Measurements from ENCODE around the gene FNBP1L. TPM values are rescaled to one million over a fixed set of nuclear protein-coding genes. Genes with fewer than 3 reads are reported as not detected.
A peak's percentile ranks its signal among the peaks of the same experiment; 100 is the strongest.

The FNBP1L gene
- total RNA-seq, 1 donor from 2014 or later: 107 TPM

DNA sequence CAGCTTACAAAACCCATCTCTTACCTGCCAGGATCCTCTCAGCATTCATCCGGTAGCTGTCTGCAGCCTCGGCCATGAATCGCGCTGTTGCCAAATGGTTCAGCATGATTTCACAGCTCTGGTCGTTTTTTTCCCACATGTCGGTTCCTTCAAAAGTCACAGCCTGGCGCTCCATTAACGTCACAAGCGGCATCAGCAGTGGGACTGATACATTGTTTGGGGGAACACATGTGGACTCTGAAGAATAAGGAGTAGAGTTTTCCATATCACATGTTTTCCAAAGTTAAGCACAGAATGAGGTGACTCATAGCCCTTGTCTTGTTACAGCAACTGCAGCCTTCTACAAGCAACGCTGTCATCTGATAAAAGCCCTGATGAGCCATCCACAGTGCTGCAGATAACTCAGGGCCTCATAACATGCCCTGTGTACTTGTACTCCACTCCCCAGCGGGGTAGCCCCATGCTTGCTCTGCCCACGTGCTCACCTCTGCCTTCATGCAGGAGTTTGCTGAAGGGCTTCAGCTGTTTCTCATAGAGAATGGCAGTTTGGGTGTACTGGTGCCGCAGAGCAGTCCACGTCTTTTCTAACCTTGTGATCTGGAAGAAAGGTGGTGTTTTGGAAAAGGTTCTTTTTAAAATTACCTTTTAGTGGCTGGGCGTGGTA lies 119.5 kb downstream of the FNBP1L start:
- peaks cover 31% of the 10 kb centered on the region for H3K4me1 Mint-ChIP-seq (ENCODE audit: unreplicated experiment)

DNA sequence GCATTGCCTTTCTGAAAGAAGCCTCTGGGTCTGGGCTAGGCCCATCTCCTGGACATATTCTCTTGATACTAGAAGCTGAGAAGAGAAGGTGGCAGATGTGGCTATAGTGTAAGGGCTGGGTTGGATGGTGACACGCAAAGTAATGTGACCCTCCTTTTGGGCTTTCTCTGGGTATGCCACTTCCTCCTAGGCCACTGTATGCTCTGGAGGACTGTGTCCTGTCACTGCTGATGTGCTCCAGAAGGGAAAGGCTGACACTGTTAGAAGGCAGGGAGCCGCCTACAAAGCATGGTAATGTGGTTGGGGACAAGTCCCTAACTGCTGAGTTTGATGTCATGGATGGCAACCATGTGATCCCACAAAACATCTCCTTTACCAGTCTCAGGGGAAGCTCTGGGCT lies 121.6 kb downstream of the FNBP1L start:
- no peak for DNase-seq (ENCODE audit: low spot score)
- Mint-ChIP-seq H3K4me3 (ENCODE audit: unreplicated experiment) (no peak overlapping the region), H3K4me1 (ENCODE audit: unreplicated experiment) (peaks cover 39% of the 10 kb centered on the region), H3K27ac (ENCODE audit: unreplicated experiment) (no peak overlapping the region), H3K36me3 (ENCODE audit: low read depth, unreplicated experiment) (peaks cover 41% of the 10 kb centered on the region), H3K9me3 (ENCODE audit: unreplicated experiment) (no peaks in the 10 kb centered on the region), H3K27me3 (ENCODE audit: unreplicated experiment) (peaks cover 15% of the 10 kb centered on the region)
- TF ChIP-seq, protein P1, sequence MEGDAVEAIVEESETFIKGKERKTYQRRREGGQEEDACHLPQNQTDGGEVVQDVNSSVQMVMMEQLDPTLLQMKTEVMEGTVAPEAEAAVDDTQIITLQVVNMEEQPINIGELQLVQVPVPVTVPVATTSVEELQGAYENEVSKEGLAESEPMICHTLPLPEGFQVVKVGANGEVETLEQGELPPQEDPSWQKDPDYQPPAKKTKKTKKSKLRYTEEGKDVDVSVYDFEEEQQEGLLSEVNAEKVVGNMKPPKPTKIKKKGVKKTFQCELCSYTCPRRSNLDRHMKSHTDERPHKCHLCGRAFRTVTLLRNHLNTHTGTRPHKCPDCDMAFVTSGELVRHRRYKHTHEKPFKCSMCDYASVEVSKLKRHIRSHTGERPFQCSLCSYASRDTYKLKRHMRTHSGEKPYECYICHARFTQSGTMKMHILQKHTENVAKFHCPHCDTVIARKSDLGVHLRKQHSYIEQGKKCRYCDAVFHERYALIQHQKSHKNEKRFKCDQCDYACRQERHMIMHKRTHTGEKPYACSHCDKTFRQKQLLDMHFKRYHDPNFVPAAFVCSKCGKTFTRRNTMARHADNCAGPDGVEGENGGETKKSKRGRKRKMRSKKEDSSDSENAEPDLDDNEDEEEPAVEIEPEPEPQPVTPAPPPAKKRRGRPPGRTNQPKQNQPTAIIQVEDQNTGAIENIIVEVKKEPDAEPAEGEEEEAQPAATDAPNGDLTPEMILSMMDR (IDR thresholded peaks at IDR 0.05; ENCODE audit: unreplicated experiment): no peak

More for the DNA sequence above, 119.5 kb downstream of the FNBP1L start:
- peak overlapping the region; percentile 85 for H3K27ac Mint-ChIP-seq (ENCODE audit: unreplicated experiment)
- TF ChIP-seq, protein P1 (IDR thresholded peaks at IDR 0.05; ENCODE audit: unreplicated experiment): no peak
- no peak for DNase-seq (ENCODE audit: low spot score)
- H3K9me3 Mint-ChIP-seq (ENCODE audit: unreplicated experiment): no peaks in the 10 kb centered on the region
- H3K27me3 Mint-ChIP-seq (ENCODE audit: unreplicated experiment): peaks cover 19% of the 10 kb centered on the region
- H3K4me3 Mint-ChIP-seq (ENCODE audit: unreplicated experiment): peak overlapping the region; percentile 16
- H3K36me3 Mint-ChIP-seq (ENCODE audit: low read depth, unreplicated experiment): peaks cover 25% of the 10 kb centered on the region

DNA sequence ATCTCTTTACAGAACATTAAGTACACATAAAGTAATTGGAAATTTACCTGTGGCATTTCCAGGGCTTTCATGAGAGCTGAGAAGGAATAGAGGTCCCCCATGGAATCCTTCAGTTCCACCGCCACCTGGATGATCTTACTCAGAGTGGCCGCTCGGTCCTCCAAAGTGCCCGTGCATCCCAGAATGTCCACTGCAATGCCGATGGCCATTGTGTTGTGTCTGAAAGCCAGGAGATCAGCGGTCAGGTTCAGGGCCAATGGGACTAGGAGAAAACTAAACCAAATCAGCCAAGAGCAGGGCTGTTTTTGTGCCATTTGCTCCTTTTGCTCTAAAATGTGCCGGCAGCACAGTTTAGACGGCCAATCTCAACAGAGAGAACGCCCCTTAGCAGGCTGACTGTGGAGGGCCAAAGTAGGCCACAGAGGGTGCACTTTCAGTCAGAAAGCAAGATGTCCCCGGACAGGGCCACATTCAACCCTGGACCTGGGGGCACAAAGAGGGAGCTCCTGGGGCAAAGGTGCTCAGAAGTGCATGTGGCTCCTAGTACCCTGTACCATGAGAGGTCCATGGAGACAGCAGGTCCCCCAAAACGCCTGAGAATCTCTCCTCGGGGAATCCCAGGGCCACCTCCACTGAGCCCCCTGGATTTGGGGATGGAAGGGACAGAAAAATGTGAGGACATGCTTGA lies 123.8 kb downstream of the FNBP1L start:
- H3K27ac Mint-ChIP-seq (ENCODE audit: unreplicated experiment): peak overlapping the region; percentile 97
- peaks cover 39% of the 10 kb centered on the region for H3K36me3 Mint-ChIP-seq (ENCODE audit: low read depth, unreplicated experiment)
- DNase-seq (ENCODE audit: low spot score): no peak
- H3K4me3 Mint-ChIP-seq (ENCODE audit: unreplicated experiment): peak overlapping the region; percentile 75
- no peaks in the 10 kb centered on the region for H3K9me3 Mint-ChIP-seq (ENCODE audit: unreplicated experiment)
- peaks cover 30% of the 10 kb centered on the region for H3K4me1 Mint-ChIP-seq (ENCODE audit: unreplicated experiment)
- H3K27me3 Mint-ChIP-seq (ENCODE audit: unreplicated experiment): peaks cover 3% of the 10 kb centered on the region
- TF ChIP-seq, protein P1 (IDR thresholded peaks at IDR 0.05; ENCODE audit: unreplicated experiment): no peak

DNA sequence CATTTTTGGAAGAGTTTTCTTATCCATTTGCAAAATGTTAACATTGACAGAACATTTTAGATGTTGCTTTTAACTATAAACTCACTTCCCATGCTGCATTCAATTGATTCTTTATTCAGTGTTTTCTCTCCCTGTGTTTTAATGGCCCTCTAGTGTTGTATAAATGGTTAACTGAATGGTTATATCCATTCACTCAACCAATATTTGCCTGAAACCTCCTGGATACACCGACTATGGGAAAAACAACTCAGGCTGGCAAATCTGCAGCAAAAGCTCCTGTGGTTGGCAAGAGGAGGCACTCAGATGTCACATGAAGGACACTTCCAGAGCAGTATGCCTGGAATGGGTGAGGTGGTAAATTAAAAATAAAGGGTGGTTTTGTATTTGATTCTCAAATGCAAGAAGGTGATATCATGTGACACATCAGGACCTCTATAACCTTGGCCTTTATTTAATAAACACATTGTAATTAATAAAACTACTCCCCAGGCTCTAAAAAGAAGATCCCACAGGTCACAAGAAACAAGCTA lies 126.1 kb downstream of the FNBP1L start:
- Mint-ChIP-seq H3K9me3 (ENCODE audit: unreplicated experiment) (no peaks in the 10 kb centered on the region), H3K27me3 (ENCODE audit: unreplicated experiment) (peaks cover 12% of the 10 kb centered on the region), H3K4me3 (ENCODE audit: unreplicated experiment) (peak overlapping the region; percentile 24), H3K27ac (ENCODE audit: unreplicated experiment) (peak overlapping the region; percentile 10), H3K4me1 (ENCODE audit: unreplicated experiment) (peaks cover 19% of the 10 kb centered on the region), H3K36me3 (ENCODE audit: low read depth, unreplicated experiment) (peaks cover 34% of the 10 kb centered on the region)
- TF ChIP-seq, protein P1 (IDR thresholded peaks at IDR 0.05; ENCODE audit: unreplicated experiment): no peak
- no peak for DNase-seq (ENCODE audit: low spot score)

DNA sequence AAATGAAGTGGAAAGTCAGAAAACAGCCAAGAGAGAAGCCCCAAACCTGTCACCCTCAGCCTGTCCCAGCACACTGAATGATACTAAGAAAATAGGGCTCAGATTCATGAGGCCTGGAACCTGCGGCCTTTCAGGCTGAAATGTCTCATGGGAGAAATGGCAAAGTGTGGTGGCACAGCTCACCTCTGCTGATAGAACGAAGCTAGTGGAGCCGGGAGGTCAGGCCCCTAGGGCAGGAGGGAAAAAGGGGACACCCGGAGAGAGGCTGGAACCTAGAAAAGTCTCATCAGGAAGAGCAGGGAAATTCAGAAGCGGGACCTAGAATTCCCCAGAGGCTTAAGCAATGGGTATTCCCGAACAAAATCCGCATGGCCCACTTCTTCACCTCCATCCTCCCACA lies 126.6 kb downstream of the FNBP1L start:
- Mint-ChIP-seq H3K9me3 (ENCODE audit: unreplicated experiment) (no peaks in the 10 kb centered on the region), H3K4me1 (ENCODE audit: unreplicated experiment) (peaks cover 22% of the 10 kb centered on the region), H3K27ac (ENCODE audit: unreplicated experiment) (peak overlapping the region; percentile 10), H3K4me3 (ENCODE audit: unreplicated experiment) (peak overlapping the region; percentile 24), H3K27me3 (ENCODE audit: unreplicated experiment) (peaks cover 12% of the 10 kb centered on the region), H3K36me3 (ENCODE audit: low read depth, unreplicated experiment) (peaks cover 34% of the 10 kb centered on the region)
- TF ChIP-seq, protein P1 (IDR thresholded peaks at IDR 0.05; ENCODE audit: unreplicated experiment): no peak
- no peak for DNase-seq (ENCODE audit: low spot score)

Data from endothelial cell (in vitro differentiated cells).